HG03025 (cell line): ENCODE measurements around the gene OTUD5.
"Not testable (repeated sequence)": the region's sequence is repeated elsewhere in the genome, so short reads cannot be mapped to it uniquely, and the experiment has no call there.

Source experiments
- ATAC-seq: cut with Tn5 transposase; IDR thresholded peaks from one replicate; pipeline ENCODE4 v1.9.1; 2021; ENCODE audit warnings: mild to moderate bottlenecking, moderate library complexity; ENCODE audit not compliant: unreplicated experiment, low FRiP score

OTUD5 gene

DNA sequence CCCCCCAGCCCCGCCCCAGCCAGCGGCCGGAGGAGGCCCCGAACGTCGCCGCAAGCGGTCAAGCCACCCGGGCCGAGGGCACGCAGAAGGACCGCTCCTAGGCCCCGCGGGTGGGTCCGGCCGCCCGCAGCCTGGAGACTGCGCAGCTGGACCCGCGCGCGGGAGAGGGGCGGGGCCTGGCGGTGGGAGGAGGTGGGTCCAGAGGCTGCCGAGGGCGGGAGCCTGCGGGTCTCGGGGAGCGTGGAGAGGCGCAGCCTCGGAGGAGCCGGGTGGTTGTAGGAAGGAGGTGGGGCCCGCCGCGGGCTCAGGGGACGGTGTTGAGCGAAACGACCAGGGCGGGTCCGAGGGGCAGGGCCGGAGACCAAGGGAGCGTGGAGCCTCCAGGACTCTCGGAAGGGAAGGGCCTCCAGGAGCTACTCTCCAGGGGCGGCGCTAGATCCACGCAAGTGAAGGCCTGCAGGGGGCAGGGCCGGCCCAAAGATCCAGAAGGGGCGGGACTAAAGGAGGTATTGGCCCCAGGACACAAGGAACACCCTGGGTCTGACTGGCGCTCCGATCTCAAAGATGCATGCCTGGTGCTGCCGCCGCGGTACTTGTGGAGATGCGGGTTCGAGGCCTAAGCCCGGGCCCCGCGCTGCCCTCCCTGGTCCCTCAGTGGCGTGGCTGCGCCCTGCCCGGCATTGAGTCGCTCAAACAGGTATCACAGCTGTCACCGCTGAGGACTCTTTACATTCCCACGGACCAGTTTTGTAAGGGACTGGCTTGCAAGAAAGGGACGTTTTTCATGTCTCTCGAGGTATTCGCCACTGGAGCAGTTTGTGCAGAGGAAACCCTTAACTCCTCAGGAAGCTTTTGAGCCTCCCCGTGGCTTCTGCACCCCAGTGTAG is 65.8 kb downstream of the OTUD5 start:
- ATAC-seq = peak; percentile 59

DNA sequence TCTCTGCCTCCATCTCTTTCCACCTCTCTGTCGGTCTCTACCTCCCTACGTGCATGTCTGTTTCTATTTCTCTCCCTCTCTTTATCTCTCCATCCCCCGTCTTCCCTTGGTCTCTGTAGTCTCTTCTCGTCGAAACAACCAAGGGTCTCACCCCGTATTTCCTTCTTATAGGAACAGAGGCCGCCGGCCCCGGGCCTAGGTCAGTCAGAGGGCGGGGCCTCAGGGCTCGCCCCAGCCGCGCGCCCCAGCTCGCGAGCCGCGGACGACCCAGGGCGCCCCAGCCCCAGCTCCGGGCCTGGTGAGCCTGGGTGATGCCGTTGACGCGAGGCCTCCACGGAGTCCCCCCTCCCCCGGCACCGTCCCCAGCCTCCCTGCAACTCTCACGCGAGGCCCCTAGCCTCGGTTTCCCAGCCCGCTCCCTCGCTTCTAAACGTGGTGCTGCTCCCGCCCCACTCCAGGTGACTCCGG is 66.4 kb downstream of the OTUD5 start:
- ATAC-seq = peak; percentile 45

DNA sequence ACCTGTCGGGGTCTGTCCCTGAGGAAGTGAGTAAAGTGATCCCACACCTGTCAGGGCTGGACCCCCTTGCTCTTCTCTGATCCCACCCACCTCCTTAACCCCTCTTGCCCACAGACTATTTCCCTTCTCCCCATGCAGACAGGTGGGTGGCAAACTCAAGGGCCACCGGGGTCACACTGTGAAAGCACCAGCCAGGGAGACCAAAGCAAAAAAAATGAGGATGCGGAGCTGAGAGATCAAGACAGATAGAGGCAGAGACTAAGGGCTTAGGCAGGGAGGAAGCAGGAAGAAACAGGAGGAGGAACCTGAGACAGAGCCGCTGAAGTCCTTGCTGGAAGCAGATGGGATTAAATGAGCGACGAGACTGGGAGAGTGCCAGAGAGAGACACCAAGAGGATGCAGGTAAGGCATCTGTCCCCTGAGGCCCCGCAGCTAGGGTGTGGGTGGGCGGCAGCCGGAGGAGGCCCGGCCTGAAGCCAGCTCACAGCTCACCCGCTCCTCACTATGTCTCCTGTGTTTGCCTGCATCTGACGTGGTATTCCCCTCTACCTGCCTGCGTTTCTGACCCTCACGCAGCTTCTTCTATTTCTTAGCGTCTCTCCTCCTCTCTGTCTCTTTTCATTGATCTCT is 67.0 kb downstream of the OTUD5 start:
- no peak for ATAC-seq

DNA sequence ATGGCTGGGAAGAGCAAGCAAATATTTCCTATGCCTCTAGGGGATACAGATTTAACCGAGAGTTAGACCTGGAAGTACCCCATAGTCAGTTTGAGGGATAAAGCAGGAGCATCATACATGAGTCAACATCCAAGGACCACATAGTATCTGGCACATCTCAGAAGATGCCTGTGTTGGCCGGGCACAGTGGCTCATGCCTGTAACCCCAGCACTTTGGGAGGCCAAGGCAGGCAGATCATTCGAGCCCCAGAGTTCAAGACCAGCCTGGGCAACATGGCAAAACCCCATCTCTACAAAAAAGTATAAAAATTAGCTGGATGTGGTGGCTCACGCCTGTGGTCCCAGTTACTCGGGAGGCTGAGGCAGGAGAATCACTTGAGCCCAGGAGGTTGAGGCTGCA is 70.8 kb downstream of the OTUD5 start:
- not testable (repeated sequence) for ATAC-seq

DNA sequence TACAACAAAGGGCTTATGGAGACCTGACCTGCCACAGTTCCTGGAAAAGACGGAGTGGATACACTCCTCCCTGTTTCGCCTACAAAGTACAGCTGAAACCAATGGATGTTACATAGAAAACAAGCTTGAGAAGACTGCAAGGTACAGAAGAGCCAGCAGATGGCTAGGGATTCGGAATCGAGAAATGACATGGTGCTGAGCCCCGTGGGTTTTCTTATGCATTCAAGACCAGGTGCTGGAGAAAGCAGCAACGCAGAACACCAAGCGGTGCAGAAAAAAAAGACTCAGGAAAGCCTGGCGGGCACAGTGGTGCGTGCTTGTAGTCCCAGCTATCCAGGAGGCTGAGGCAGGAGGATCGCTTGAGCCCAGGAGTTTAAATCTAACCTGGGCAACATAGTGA is 73.7 kb downstream of the OTUD5 start:
- ATAC-seq = no peak

DNA sequence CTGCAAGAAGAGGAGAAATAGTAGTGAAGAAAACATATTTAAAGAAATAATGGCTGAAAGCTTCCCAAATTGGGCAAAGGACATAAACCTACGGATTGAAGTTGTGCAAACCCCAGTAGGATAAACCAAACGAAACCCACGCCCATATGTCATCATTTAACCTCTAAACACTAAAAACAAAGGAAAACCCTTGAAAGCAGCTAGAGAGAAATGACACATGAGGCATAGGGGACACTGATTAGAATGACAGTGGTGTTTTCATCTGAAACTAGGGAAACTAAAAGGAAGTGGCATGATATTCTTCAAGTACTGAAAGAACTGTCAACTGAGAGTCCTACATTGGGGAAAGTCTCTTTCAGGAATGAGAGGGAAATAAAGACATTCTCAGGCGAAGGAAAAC is 80.5 kb downstream of the OTUD5 start:
- not testable (repeated sequence) for ATAC-seq
